Endothelial cell of umbilical vein (primary cell): Measurements from ENCODE around the gene EZH1. TPM values are rescaled to one million over a fixed set of nuclear protein-coding genes. Genes with fewer than 3 reads are reported as not detected.

Experiments used
- BruUV-seq: library from RNA; stranded (reverse); fragments of 400-500 nt; replicated peaks from 2 replicates; lab custom pipeline; 2021; lab: Mats Ljungman, UMichigan
- CTCF ChIA-PET: fragments of 300-600, 350-600 bp; sonication (Branson Sonifier 250); formaldehyde crosslinking; loops from one replicate; lab custom pipeline; 2021; ENCODE audit warnings: antibody characterized with exemption, inconsistent platforms; lab: Charles Lee
- POLR2A ChIA-PET: fragments of 300-600, 350-600 bp; sonication (Branson Sonifier 250); formaldehyde crosslinking; loops from one replicate; lab custom pipeline; 2021; ENCODE audit warnings: antibody characterized with exemption, inconsistent platforms; lab: Charles Lee
- DNase-seq: peaks from one replicate; pipeline ENCODE4 v3.0.0-alpha.2; 2011; ENCODE audit warnings: low read depth, low spot score
- FAIRE-seq: peaks from 2 replicates; lab custom pipeline; 2011; peaks lifted over from hg19 to GRCh38; lab: Jason Lieb, UNC
- H2AFZ ChIP-seq: 2 replicates; pipeline ENCODE4 v1.6.0; 2012; ENCODE audit warnings: low read depth, low read length, control low read depth, inconsistent platforms
- H3K27ac ChIP-seq: 2 replicates; pipeline ENCODE4 v1.5.1; 2011; ENCODE audit warnings: low read depth, mild to moderate bottlenecking, control low read depth, low read length, moderate library complexity; ENCODE audit not compliant: insufficient read depth
- H3K27me3 ChIP-seq, 2 experiments: 2 replicates each; pipeline versions ENCODE4 v1.6.0 to v1.6.1; 2011; ENCODE audit warnings: low read length in 2 of 2, mixed read lengths in 1 of 2; ENCODE audit not compliant: control insufficient read depth in 2 of 2, insufficient read depth in 2 of 2
- H3K36me3 ChIP-seq, 2 experiments: 2 replicates in 1 of 2; 3 replicates in 1 of 2; pipeline ENCODE4 v1.5.1; 2011; ENCODE audit warnings: low read length in 2 of 2, mild to moderate bottlenecking in 1 of 2, moderate library complexity in 1 of 2; ENCODE audit not compliant: control insufficient read depth in 2 of 2, insufficient read depth in 2 of 2; ENCODE audit errors: extremely low read depth in 1 of 2
- H3K4me1 ChIP-seq: 3 replicates; pipeline ENCODE4 v1.5.1; 2011; ENCODE audit warnings: mild to moderate bottlenecking, low read length; ENCODE audit not compliant: control insufficient read depth, insufficient read depth; ENCODE audit errors: extremely low read depth
- H3K4me2 ChIP-seq: 2 replicates; pipeline ENCODE4 v1.6.1; 2011; ENCODE audit warnings: low read length, control low read depth, mixed read lengths; ENCODE audit not compliant: insufficient read depth
- H3K4me3 ChIP-seq, 3 experiments: fragments of 200-600 bp in 1 of 3; sonication (generic), shearing (Covaris generic) in 1 of 3; replicated peaks in 1 of 3; 2 replicates each; pipeline ENCODE4 v1.5.1; 2011 to 2016; ENCODE audit warnings: control low read depth in 3 of 3, low read length in 3 of 3, mild to moderate bottlenecking in 2 of 3, inconsistent platforms in 1 of 3, low read depth in 1 of 3, moderate library complexity in 1 of 3; ENCODE audit not compliant: insufficient read depth in 1 of 3
- H3K79me2 ChIP-seq: 2 replicates; pipeline ENCODE4 v1.6.0; 2012; ENCODE audit warnings: low read length, inconsistent platforms; ENCODE audit not compliant: control insufficient read depth, insufficient read depth
- H3K9ac ChIP-seq: replicated peaks from 2 replicates; pipeline ENCODE3; 2011; ENCODE audit warnings: low read length, control low read depth; ENCODE audit not compliant: insufficient read depth; ENCODE audit errors: extremely low read depth
- H3K9me1 ChIP-seq: replicated peaks from 3 replicates; pipeline ENCODE4 v1.6.0; 2011; ENCODE audit warnings: mild to moderate bottlenecking, low read length; ENCODE audit not compliant: control insufficient read depth, insufficient read depth; ENCODE audit errors: extremely low read depth
- H3K9me3 ChIP-seq: replicated peaks from 2 replicates; pipeline ENCODE4 v1.5.1; 2012; ENCODE audit warnings: low read length, inconsistent platforms; ENCODE audit not compliant: control insufficient read depth, insufficient read depth
- H4K20me1 ChIP-seq: replicated peaks from 2 replicates; pipeline ENCODE3; 2011; ENCODE audit warnings: mild to moderate bottlenecking, low read length; ENCODE audit not compliant: control insufficient read depth, insufficient read depth; ENCODE audit errors: extremely low read depth
- EZH2 ChIP-seq: IDR thresholded peaks from 2 replicates; pipeline ENCODE4 v1.6.1; 2012; ENCODE audit warnings: borderline replicate concordance, low read depth, mild to moderate bottlenecking, moderate library complexity, low read length, inconsistent platforms; ENCODE audit not compliant: severe bottlenecking
- FOS ChIP-seq: IDR thresholded peaks from 2 replicates; pipeline ENCODE4 v1.6.1; 2011; ENCODE audit warnings: mild to moderate bottlenecking, low read length, moderate library complexity, borderline replicate concordance; ENCODE audit not compliant: insufficient read depth
- GATA2 ChIP-seq: IDR thresholded peaks from 2 replicates; pipeline ENCODE4 v1.7.0; 2011; ENCODE audit warnings: low read depth, mild to moderate bottlenecking, moderate library complexity, mixed read lengths, low read length; ENCODE audit not compliant: insufficient read length, insufficient read depth
- JUN ChIP-seq: IDR thresholded peaks from 2 replicates; pipeline ENCODE4 v1.6.1; 2011; ENCODE audit warnings: borderline replicate concordance, low read depth; ENCODE audit not compliant: insufficient read length, insufficient read depth
- MYC ChIP-seq: IDR thresholded peaks from one replicate; pipeline ENCODE4 v1.6.1; 2011; ENCODE audit warnings: mild to moderate bottlenecking, low read depth, low read length
- POLR2A ChIP-seq: IDR thresholded peaks from 2 replicates; pipeline ENCODE4 v1.6.1; 2012; ENCODE audit warnings: low read depth, mild to moderate bottlenecking, control low read depth, low read length
- POLR2AphosphoS5 ChIP-seq: IDR thresholded peaks from 2 replicates; pipeline ENCODE4 v1.6.1; 2012; ENCODE audit warnings: low read depth, mild to moderate bottlenecking, control low read depth, low read length, moderate library complexity; ENCODE audit not compliant: insufficient read depth
- dilution Hi-C: fragments of 300-500 bp; cut with MboI; formaldehyde crosslinking; loops from one replicate; pipeline ENCODE4 v1.15.0; 2019; ENCODE audit warnings: low sequenced_read_pairs; ENCODE audit not compliant: extremely low pct_ligation_motif_present
- intact Hi-C: fragments of 100-400 bp; cut with micrococcal nuclease; formaldehyde crosslinking; loops from one replicate; pipeline ENCODE4 v1.10.0; 2022
- polyA plus RNA-seq, 4 experiments: library from polyadenylated mRNA; depleted of rRNA in 3 of 4; stranded (reverse) in 3 of 4; unstranded in 1 of 4; fragments of >200 nt; gene quantifications; 2 replicates each; pipeline versions ENCODE4 v1.2.1 to v1.2.3, GENCODE V29; 2011 to 2012; ENCODE audit warnings: missing spikeins in 1 of 4
- total RNA-seq: library from RNA; stranded (reverse); gene quantifications from 2 replicates; pipeline ENCODE4 v1.2.3, GENCODE V29; 2021
- TF ChIP-seq, protein P1 (sequence below), 2 donors: IDR thresholded peaks; 1 replicate in 1 of 2; 2 replicates in 1 of 2; pipeline ENCODE4 v1.5.1; 2011; ENCODE audit warnings: low read length in 2 of 2, mild to moderate bottlenecking in 2 of 2, moderate library complexity in 2 of 2, control low read depth in 1 of 2, inconsistent platforms in 1 of 2, low read depth in 1 of 2; ENCODE audit not compliant: insufficient read depth in 1 of 2; ENCODE audit errors: extremely low read depth in 1 of 2
- TF ChIP-seq, protein P2 (sequence below): IDR thresholded peaks from 2 replicates; pipeline ENCODE4 v1.6.1; 2011; ENCODE audit not compliant: insufficient read depth, insufficient read length

EZH1 gene
- total and polyA plus RNA-seq, 2 donors (not counting 3 experiments of a cell fraction or from before 2014, with no cell fraction given): 31.4 to 33.7 TPM

DNA sequence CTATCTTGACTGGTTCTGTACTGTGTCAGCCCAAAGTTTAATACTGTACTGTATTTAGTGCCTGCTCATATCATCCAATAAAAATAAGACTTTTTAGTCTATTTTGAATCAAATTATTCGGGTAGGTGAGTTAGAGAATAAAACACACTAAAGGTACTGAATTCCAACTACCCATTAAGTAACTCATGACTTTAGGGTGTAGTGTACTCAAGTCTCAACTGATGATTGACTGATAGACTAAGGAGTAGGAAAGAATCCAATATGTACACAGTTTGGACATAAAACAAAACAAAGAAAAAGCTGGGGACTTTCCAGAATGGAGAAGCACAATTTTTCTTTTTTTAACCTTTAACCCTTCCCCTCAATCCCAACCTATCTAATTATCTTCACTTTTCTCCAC, 4.1 kb downstream of the EZH1 start:
- DNase-seq (no peak), FAIRE-seq (no peak)
- H3K4me2 ChIP-seq: no peak overlapping the region
- no peak overlapping the region for H3K9ac ChIP-seq
- H2AFZ ChIP-seq: no peak overlapping the region
- ChIA-PET POLR2A (no interaction called here), CTCF (interaction anchor here (0.7 to 4.2 kb wide), 2 partner anchors 22 to 117 kb away, joined by 3 to 30 read pairs; no protein-coding TSS in a partner anchor)
- H4K20me1 ChIP-seq: no peaks in the 10 kb centered on the region
- H3K27ac ChIP-seq: no peak overlapping the region
- intact Hi-C loops (loop anchor here (5.0 kb wide), 1 partner anchor 82 kb away; the partner anchor contains the start of gene BECN1), dilution Hi-C loops (no loop called here)
- peaks cover 3% of the 10 kb centered on the region for H3K79me2 ChIP-seq
- H3K36me3 ChIP-seq: no peaks in the 10 kb centered on the region
- H3K4me3 ChIP-seq: no peak overlapping the region
- no peaks in the 10 kb centered on the region for H3K9me3 ChIP-seq
- TF ChIP-seq MYC (no peak), JUN (no peak), EZH2 (no peak), POLR2AphosphoS5 (no peak), FOS (no peak), GATA2 (no peak), POLR2A (no peak)
- TF ChIP-seq, protein P1, sequence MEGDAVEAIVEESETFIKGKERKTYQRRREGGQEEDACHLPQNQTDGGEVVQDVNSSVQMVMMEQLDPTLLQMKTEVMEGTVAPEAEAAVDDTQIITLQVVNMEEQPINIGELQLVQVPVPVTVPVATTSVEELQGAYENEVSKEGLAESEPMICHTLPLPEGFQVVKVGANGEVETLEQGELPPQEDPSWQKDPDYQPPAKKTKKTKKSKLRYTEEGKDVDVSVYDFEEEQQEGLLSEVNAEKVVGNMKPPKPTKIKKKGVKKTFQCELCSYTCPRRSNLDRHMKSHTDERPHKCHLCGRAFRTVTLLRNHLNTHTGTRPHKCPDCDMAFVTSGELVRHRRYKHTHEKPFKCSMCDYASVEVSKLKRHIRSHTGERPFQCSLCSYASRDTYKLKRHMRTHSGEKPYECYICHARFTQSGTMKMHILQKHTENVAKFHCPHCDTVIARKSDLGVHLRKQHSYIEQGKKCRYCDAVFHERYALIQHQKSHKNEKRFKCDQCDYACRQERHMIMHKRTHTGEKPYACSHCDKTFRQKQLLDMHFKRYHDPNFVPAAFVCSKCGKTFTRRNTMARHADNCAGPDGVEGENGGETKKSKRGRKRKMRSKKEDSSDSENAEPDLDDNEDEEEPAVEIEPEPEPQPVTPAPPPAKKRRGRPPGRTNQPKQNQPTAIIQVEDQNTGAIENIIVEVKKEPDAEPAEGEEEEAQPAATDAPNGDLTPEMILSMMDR (IDR thresholded peaks at IDR 0.05; ENCODE audit: extremely low read depth in 1 of 2, insufficient read depth in 1 of 2, low read depth in 1 of 2, low read length in 2 of 2): no peak
- TF ChIP-seq, protein P2, sequence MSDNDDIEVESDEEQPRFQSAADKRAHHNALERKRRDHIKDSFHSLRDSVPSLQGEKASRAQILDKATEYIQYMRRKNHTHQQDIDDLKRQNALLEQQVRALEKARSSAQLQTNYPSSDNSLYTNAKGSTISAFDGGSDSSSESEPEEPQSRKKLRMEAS: no peak
- no TSS peak for BruUV-seq
- no peaks in the 10 kb centered on the region for H3K27me3 ChIP-seq
- peaks cover 10% of the 10 kb centered on the region for H3K4me1 ChIP-seq
- no peaks in the 10 kb centered on the region for H3K9me1 ChIP-seq
